ENCODE data around the gene IL17REL.
A peak's percentile ranks its signal among the peaks of the same experiment; 100 is the strongest.

IL17REL gene

GRCh38 chr22:49997932-49998717 lies 14.4 kb downstream of the IL17REL start:
- Mint-ChIP-seq H3K27me3 (ENCODE audit: low read depth, poor library complexity) (peaks cover 55% of the 10 kb centered on the region), H3K4me3 (peak overlapping the region; percentile 56), H3K27ac (no peak overlapping the region), H3K36me3 (ENCODE audit: low read depth) (no peaks in the 10 kb centered on the region), H3K4me1 (peaks cover 8% of the 10 kb centered on the region), H3K9me3 (peaks cover 3% of the 10 kb centered on the region)
- TF ChIP-seq CTCF (IDR thresholded peaks at IDR 0.05) = no peak
- no peak for DNase-seq

GRCh38 chr22:49997251-49997599 lies 15.3 kb downstream of the IL17REL start:
- peaks cover 4% of the 10 kb centered on the region for H3K4me1 Mint-ChIP-seq
- TF ChIP-seq CTCF (IDR thresholded peaks at IDR 0.05) = no peak
- H3K36me3 Mint-ChIP-seq (ENCODE audit: low read depth) = no peaks in the 10 kb centered on the region
- peaks cover 55% of the 10 kb centered on the region for H3K27me3 Mint-ChIP-seq (ENCODE audit: low read depth, poor library complexity)
- H3K27ac Mint-ChIP-seq = no peak overlapping the region
- no peak overlapping the region for H3K4me3 Mint-ChIP-seq
- H3K9me3 Mint-ChIP-seq = peaks cover 10% of the 10 kb centered on the region
- DNase-seq = no peak

- H3K27ac Mint-ChIP-seq = no peak overlapping the region
- no peak for TF ChIP-seq CTCF (IDR thresholded peaks at IDR 0.05)
- H3K4me3 Mint-ChIP-seq = no peak overlapping the region
- DNase-seq = no peak
- H3K27me3 Mint-ChIP-seq (ENCODE audit: low read depth, poor library complexity) = peaks cover 55% of the 10 kb centered on the region
- no peaks in the 10 kb centered on the region for H3K36me3 Mint-ChIP-seq (ENCODE audit: low read depth)
- H3K4me1 Mint-ChIP-seq = peaks cover 4% of the 10 kb centered on the region
- H3K9me3 Mint-ChIP-seq = peaks cover 15% of the 10 kb centered on the region
Observed at GRCh38 chr22:49996518-49997250, 15.9 kb downstream of the IL17REL start.

- H3K36me3 Mint-ChIP-seq (ENCODE audit: low read depth) = peaks cover 2% of the 10 kb centered on the region
- H3K4me3 Mint-ChIP-seq = no peak overlapping the region
- no peak for DNase-seq
- TF ChIP-seq CTCF (IDR thresholded peaks at IDR 0.05) = no peak
- H3K4me1 Mint-ChIP-seq = peaks cover 4% of the 10 kb centered on the region
- H3K27me3 Mint-ChIP-seq (ENCODE audit: low read depth, poor library complexity) = peaks cover 52% of the 10 kb centered on the region
- peaks cover 21% of the 10 kb centered on the region for H3K9me3 Mint-ChIP-seq
- no peak overlapping the region for H3K27ac Mint-ChIP-seq
Observed at GRCh38 chr22:49996119-49996517, 16.4 kb downstream of the IL17REL start.

- peaks cover 26% of the 10 kb centered on the region for H3K9me3 Mint-ChIP-seq
- peaks cover 4% of the 10 kb centered on the region for H3K4me1 Mint-ChIP-seq
- H3K36me3 Mint-ChIP-seq (ENCODE audit: low read depth) = peaks cover 8% of the 10 kb centered on the region
- no peak overlapping the region for H3K4me3 Mint-ChIP-seq
- H3K27ac Mint-ChIP-seq = no peak overlapping the region
- no peak for DNase-seq
- peaks cover 51% of the 10 kb centered on the region for H3K27me3 Mint-ChIP-seq (ENCODE audit: low read depth, poor library complexity)
- TF ChIP-seq CTCF (IDR thresholded peaks at IDR 0.05) = no peak
Observed at GRCh38 chr22:49995361-49996118, 17.0 kb downstream of the IL17REL start.
